ENCODE data around the gene PRCD. TPM values are rescaled to one million over a fixed set of nuclear protein-coding genes. Genes with fewer than 3 reads are reported as not detected.
A peak's percentile ranks its signal among the peaks of the same experiment; 100 is the strongest.
"Not testable (repeated sequence)": the region's sequence is repeated elsewhere in the genome, so short reads cannot be mapped to it uniquely, and the experiment has no call there.

The PRCD gene
- total RNA-seq, 2 donors from 2014 or later = 0.52 to 4.6 TPM

DNA sequence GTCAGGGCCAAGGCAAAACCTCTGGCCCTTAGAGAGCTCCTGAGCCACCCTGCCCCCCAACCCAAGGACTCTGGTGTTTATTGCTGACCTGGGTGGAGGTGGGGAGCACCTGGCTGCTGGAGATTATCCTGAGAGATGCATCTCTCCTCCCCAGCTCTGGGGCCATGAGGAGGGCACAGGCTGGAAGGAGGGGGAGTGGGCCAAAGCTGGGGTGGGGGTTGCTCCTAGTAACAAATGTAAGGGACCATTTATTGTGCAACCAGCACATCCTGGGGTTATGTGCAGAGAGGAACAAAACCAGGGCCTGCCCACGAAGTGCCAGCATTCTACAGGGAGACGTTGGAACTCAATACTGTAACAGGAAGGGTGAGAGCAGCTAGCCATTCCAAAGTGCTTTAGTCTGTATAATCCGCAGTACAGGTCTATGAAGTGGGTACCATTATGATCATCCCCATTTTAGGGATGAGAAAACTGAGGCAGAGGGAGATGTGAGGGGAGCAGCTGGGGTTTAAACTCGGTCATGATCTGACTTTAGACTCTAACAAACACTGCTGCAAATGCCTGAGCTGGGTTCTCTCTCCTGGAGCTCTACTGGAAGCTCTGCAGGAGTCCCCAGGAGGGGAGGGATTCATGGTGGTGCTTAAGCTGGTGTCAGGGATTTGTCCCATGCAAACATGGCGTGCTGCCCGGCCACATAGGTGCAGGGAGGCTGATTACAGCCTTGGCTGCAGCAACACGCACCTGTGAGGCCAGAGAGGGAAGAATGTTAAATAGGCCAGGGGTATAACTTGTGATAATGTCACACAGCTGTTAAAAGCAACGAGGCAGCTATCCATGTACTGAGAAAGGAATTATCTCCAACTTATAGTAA, 37.3 kb upstream of the PRCD start:
- 41 to 50% methylated on average over 8 of the region's 8 CpGs for WGBS, 2 donors
- Histone ChIP-seq H3K4me1 (peaks cover 57% of the 10 kb centered on the region), H3K27ac (peak overlapping the region; percentile 85 to 96 (median 92)), H3K36me3 (replicated peaks in 1 of 2; ENCODE audit: insufficient read depth in 1 of 2, low read depth in 2 of 2) (no peaks in the 10 kb centered on the region), H3K9me3 (no peaks in the 10 kb centered on the region), H3K27me3 (no peaks in the 10 kb centered on the region), H3K4me3 (no peak overlapping the region)
- intact Hi-C loops (cut with DNase I) = no loop called here
- ATAC-seq (no peak), DNase-seq (peak in 3 of 4 donors; percentile 52 to 73 (median 54))
- TF ChIP-seq, protein P1, sequence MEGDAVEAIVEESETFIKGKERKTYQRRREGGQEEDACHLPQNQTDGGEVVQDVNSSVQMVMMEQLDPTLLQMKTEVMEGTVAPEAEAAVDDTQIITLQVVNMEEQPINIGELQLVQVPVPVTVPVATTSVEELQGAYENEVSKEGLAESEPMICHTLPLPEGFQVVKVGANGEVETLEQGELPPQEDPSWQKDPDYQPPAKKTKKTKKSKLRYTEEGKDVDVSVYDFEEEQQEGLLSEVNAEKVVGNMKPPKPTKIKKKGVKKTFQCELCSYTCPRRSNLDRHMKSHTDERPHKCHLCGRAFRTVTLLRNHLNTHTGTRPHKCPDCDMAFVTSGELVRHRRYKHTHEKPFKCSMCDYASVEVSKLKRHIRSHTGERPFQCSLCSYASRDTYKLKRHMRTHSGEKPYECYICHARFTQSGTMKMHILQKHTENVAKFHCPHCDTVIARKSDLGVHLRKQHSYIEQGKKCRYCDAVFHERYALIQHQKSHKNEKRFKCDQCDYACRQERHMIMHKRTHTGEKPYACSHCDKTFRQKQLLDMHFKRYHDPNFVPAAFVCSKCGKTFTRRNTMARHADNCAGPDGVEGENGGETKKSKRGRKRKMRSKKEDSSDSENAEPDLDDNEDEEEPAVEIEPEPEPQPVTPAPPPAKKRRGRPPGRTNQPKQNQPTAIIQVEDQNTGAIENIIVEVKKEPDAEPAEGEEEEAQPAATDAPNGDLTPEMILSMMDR (IDR thresholded peaks at IDR 0.05) = no peak
- TF ChIP-seq POLR2A (IDR thresholded peaks at IDR 0.05) = no peak

DNA sequence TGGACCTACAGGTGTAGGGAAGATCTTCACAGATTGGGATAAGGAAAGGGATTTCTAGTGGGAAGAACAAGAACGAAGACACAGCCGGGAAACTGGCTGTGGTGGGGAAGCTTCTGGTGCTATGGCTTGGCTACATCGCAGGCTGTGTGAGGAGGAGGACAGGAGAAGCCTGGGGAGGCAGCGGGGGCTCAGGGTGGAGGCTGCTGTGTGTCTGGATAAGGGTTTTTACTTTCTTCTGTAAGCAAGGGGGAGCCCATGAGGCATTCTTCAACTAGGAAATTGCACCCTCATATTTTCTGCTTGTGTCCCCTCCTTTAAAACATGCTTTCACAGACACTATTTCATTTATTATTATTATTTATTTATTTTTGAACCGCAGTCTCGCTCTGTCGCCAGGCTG, 35.7 kb upstream of the PRCD start:
- intact Hi-C loops (cut with DNase I) = loop anchor here (2.0 kb wide), 1 partner anchor 37 kb away; the partner anchor contains the start of gene AANAT
- no peaks in the 10 kb centered on the region for H3K36me3 ChIP-seq (replicated peaks in 1 of 2; ENCODE audit: insufficient read depth in 1 of 2, low read depth in 2 of 2)
- ATAC-seq (no peak), DNase-seq (no peak)
- H3K4me3 ChIP-seq = no peak overlapping the region
- H3K27ac ChIP-seq = no peak overlapping the region
- TF ChIP-seq, protein P1 (IDR thresholded peaks at IDR 0.05) = no peak
- no peak for TF ChIP-seq POLR2A (IDR thresholded peaks at IDR 0.05)
- peaks cover 41% of the 10 kb centered on the region for H3K4me1 ChIP-seq
- 70 to 89% methylated on average over 7 of the region's 7 CpGs for WGBS, 2 donors
- H3K9me3 ChIP-seq = no peaks in the 10 kb centered on the region
- no peaks in the 10 kb centered on the region for H3K27me3 ChIP-seq

DNA sequence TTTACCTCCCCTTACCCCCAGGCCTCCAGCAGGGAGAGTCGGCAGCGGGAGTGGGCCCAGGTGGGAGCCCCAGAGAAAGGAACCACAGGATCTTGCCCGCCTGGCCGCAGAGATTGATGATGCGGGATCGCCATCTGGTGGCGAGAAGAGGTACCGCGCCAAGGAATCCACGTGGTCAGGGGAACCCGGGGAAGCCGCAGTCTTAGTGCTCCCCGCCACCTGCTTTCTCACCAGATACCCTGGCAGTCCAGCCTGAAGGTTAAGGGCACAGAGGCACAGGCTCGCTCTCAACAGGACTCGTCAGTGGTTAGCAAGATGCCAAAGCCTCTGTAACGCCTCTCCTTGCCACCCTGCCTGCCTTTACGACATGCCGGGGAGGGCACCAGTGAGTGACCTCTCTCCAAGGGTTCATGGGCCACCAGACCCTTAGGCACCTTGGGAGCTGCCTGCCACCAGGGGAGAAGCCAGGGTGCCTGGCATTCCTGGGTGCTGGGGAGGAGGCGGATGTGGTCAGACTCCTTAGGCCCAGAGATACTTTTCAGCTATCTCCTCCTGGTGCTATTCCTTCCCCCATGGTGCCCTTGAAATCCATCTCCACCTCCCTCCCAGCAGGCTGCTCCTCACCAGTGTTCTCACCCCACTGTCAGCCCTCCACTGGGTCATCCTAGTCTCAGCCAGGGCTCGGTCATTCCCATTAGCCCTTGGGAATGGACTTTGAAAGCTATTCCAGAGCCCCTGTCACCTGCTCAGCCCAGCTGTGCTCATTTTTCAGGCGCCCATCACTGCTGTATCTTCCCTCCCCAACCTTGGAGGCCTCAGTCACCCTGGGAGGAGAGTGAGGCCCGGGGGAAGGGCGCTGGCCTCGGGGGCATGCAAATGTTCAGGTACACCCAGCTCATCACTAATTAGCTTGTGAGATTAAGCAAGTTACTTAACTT, 33.2 kb upstream of the PRCD start:
- intact Hi-C loops (cut with DNase I) = no loop called here
- Histone ChIP-seq H3K9me3 (no peaks in the 10 kb centered on the region), H3K36me3 (replicated peaks in 1 of 2; ENCODE audit: insufficient read depth in 1 of 2, low read depth in 2 of 2) (no peaks in the 10 kb centered on the region), H3K4me3 (no peak overlapping the region), H3K27me3 (no peaks in the 10 kb centered on the region), H3K4me1 (peaks cover 32% of the 10 kb centered on the region), H3K27ac (no peak overlapping the region)
- 18 to 21% methylated on average over 18 to 24 of the region's 24 CpGs for WGBS, 2 donors
- no peak for TF ChIP-seq POLR2A (IDR thresholded peaks at IDR 0.05)
- TF ChIP-seq, protein P1 (IDR thresholded peaks at IDR 0.05) = peak; percentile 90 to 97 (median 95)
- ATAC-seq (peak; percentile 58), DNase-seq (peak; percentile 83 to 89 (median 86))

DNA sequence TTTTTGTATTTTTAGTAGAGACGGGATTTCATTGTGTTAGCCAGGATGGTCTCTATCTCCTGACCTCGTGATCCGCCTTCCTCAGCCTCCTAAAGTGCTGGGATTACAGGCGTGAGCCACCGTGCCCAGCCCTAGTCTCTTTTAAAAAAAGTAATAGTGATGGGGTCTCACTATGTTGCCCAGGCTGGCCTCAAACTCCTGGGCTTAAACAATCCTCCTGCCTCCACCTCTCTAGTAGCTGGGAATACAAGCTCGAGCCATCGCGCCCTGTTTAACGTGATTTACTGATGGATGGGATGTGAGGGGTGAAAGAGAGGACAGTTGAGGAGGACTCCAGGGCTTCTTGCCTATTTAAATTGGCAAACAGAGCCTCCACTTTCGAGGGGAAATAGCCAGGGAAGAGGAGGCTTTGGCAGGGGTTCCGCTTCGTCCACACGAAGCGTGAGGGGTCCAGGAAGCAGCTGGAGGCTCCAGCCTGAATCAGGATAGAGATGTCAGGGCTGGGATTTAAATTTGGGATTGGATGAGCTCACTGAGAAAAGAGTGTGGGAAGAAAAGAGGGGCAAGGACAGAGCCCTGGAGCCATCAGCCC, 31.3 kb upstream of the PRCD start:
- H3K9me3 ChIP-seq; H3K36me3 ChIP-seq (replicated peaks in 1 of 2; ENCODE audit: insufficient read depth in 1 of 2, low read depth in 2 of 2); H3K4me3 ChIP-seq; DNase-seq; H3K27ac ChIP-seq; H3K27me3 ChIP-seq; ATAC-seq; intact Hi-C loops (cut with DNase I): not testable (repeated sequence)
- peaks cover 14% of the 10 kb centered on the region for H3K4me1 ChIP-seq
- 67 to 73% methylated on average over 14 of the region's 14 CpGs for WGBS, 2 donors
